ENCODE measurements around the gene CCDC150.

- no peak for TF ChIP-seq POLR2A (IDR thresholded peaks at IDR 0.05)
- TF ChIP-seq, protein P1, sequence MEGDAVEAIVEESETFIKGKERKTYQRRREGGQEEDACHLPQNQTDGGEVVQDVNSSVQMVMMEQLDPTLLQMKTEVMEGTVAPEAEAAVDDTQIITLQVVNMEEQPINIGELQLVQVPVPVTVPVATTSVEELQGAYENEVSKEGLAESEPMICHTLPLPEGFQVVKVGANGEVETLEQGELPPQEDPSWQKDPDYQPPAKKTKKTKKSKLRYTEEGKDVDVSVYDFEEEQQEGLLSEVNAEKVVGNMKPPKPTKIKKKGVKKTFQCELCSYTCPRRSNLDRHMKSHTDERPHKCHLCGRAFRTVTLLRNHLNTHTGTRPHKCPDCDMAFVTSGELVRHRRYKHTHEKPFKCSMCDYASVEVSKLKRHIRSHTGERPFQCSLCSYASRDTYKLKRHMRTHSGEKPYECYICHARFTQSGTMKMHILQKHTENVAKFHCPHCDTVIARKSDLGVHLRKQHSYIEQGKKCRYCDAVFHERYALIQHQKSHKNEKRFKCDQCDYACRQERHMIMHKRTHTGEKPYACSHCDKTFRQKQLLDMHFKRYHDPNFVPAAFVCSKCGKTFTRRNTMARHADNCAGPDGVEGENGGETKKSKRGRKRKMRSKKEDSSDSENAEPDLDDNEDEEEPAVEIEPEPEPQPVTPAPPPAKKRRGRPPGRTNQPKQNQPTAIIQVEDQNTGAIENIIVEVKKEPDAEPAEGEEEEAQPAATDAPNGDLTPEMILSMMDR (IDR thresholded peaks at IDR 0.05) = no peak
Observed at GRCh38 chr2:196591004-196591403, 48.5 kb upstream of the CCDC150 start.

All from thyroid gland (tissue), 4 donors.